ENCODE results near the gene PRMT3. TPM values are rescaled to one million over a fixed set of nuclear protein-coding genes. Genes with fewer than 3 reads are reported as not detected.
"Not testable (repeated sequence)": the region's sequence is repeated elsewhere in the genome, so short reads cannot be mapped to it uniquely, and the experiment has no call there.

The PRMT3 gene
- total and polyA plus RNA-seq, 2 donors = 9.4 to 25.5 TPM

DNA sequence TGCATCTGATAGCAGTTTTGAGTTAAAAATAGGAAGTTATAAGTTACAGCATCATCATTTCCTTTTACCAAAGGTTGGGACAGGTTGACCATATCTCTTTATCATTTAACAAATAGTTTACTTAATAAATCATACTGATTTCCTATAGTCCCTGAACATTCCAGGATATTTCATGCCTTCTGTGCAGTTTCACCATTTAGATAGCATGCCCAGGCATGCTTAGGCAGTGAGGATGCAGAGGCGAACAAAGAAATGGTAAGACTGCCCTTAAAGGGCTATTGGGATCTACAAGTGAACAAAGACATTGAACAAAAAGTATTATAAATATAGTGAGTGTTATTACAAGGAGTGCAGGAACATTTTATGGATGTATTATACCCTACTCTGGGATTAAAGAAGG is 96.4 kb downstream of the PRMT3 start:
- H3K4me3 ChIP-seq (ENCODE audit: low read depth, low read length) = no peak overlapping the region
- H3K4me1 ChIP-seq (ENCODE audit: insufficient read depth) = no peaks in the 10 kb centered on the region
- no peaks in the 10 kb centered on the region for H3K36me3 ChIP-seq (ENCODE audit: insufficient read depth)
- DNase-seq (ENCODE audit: extremely low spot score) = no peak
- 93% methylated on average over 1 of the region's 1 CpG for WGBS
- H3K27ac ChIP-seq (ENCODE audit: low read depth) = no peak overlapping the region

DNA sequence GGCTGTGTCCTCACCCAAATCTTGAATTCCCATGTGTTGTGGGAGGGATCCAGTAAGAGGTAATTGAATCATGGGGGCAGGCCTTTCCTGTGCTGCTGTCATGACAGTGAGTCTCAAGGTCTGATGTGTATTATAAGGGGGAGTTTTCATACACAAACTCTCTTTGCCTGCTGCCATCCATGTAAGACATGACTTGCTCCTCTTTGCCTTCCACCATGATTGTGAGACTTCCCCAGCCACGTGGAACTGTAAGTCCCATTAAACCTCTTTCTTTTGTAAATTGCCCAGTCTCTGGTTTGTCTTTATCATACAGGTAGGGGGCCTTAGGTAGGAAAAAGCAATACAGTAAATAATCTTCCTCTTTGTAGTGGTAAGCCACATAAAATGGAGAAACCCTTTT is 96.9 kb downstream of the PRMT3 start:
- H3K27ac ChIP-seq (ENCODE audit: low read depth); H3K36me3 ChIP-seq (ENCODE audit: insufficient read depth); DNase-seq (ENCODE audit: extremely low spot score); H3K4me1 ChIP-seq (ENCODE audit: insufficient read depth); H3K4me3 ChIP-seq (ENCODE audit: low read depth, low read length): not testable (repeated sequence)
- WGBS = 86% methylated on average over 1 of the region's 1 CpG

DNA sequence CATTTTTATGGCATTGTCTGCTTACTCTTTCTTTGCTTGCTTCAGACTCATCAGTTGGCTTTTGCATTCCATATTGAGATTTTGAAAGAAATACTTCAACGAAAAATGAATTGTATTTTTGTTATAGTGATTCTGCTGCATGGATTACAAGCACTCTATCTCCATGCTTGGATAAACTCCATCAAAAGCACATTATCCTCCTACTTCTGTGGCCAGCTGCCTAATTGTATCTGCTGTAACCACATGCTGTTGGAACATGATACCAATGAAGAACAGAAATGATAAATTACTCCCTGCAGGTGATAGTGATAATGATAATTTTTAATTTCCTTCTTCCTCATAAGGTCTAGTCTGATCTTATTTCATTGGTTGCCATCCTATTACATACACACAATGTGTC is 100.8 kb downstream of the PRMT3 start:
- Histone ChIP-seq H3K4me3 (ENCODE audit: low read depth, low read length) (no peak overlapping the region), H3K4me1 (ENCODE audit: insufficient read depth) (no peaks in the 10 kb centered on the region), H3K36me3 (ENCODE audit: insufficient read depth) (no peaks in the 10 kb centered on the region), H3K27ac (ENCODE audit: low read depth) (no peak overlapping the region)
- no peak for DNase-seq (ENCODE audit: extremely low spot score)
- 46% methylated on average over 1 of the region's 1 CpG for WGBS

DNA sequence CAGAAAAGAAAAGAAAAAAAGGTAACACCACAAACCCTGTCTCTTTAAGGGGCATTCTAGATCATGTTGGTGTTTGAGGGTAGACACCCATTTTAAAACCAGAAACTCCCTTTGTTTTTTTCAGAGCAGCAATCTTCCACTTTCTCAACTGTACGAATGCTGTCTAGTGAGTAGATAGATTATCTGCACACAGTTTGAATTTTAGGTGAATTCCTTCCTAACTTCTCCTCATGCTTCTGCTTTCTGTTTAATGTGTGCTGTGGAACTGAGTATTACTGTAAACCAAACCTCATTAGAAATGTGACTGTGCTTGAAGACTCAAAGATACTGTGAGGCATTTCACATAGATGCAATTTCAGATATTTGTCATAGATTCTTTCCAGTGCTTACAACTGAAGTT is 102.4 kb downstream of the PRMT3 start:
- no peaks in the 10 kb centered on the region for H3K4me1 ChIP-seq (ENCODE audit: insufficient read depth)
- no peak overlapping the region for H3K27ac ChIP-seq (ENCODE audit: low read depth)
- no peak for DNase-seq (ENCODE audit: extremely low spot score)
- H3K36me3 ChIP-seq (ENCODE audit: insufficient read depth) = no peaks in the 10 kb centered on the region
- 92% methylated on average over 1 of the region's 1 CpG for WGBS
- H3K4me3 ChIP-seq (ENCODE audit: low read depth, low read length) = no peak overlapping the region

DNA sequence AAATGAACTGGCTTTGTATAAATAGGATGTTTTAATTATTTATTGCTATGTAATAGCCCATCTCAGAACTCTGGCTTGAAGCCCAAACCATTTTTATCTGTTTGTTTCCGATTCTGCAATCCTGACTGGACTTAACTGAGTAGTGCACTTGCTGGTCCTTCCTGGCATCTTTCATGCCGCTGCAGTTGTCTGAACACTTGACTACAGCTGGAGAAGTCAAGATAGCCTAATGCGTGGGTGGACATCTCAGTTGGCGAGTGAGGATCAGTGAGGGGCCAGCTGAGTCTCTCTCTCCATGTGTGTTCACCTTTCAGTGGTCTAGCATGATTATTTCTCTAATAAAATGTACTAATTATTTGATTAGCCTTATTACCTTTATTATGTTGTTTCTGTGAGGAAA is 105.8 kb downstream of the PRMT3 start:
- Histone ChIP-seq H3K36me3 (ENCODE audit: insufficient read depth) (peaks cover 4% of the 10 kb centered on the region), H3K4me1 (ENCODE audit: insufficient read depth) (no peaks in the 10 kb centered on the region), H3K27ac (ENCODE audit: low read depth) (no peak overlapping the region), H3K4me3 (ENCODE audit: low read depth, low read length) (no peak overlapping the region)
- no peak for DNase-seq (ENCODE audit: extremely low spot score)
- 69% methylated on average over 4 of the region's 4 CpGs for WGBS

DNA sequence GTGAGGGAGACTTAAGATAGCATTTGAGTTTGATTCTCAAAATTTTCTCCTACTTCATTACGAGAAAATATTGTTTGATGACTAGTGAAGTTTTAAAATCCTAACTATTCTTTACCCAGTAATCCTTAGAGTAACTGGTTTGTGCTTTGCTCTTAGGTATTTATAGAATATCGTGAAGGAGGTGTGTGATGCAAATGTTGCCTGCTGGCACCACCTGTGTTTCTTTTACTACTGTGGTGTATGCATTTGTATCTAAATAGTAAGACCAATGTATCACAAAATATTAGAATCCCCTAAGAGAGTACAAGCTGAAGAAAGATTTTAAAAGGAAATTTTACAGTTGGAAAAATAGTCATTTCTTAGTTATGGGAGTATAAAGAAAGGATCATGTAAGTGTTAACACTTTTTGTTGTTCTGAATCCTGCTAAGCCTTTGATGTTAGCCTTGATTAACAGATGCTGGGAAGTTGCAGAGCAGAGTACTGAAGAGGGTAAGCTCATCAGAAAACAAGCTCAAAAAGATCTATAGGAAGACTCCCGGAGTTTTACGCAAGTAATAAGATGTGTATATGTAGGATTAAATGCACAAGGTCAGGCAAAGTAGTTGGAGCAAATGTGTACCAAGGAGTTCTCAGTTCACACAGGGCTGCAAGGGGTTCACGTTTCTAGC is 109.7 kb downstream of the PRMT3 start:
- Histone ChIP-seq H3K4me3 (ENCODE audit: low read depth, low read length) (no peak overlapping the region), H3K4me1 (ENCODE audit: insufficient read depth) (no peaks in the 10 kb centered on the region), H3K36me3 (ENCODE audit: insufficient read depth) (peaks cover 4% of the 10 kb centered on the region), H3K27ac (ENCODE audit: low read depth) (no peak overlapping the region)
- DNase-seq (ENCODE audit: extremely low spot score) = no peak
- 79% methylated on average over 5 of the region's 5 CpGs for WGBS

DNA sequence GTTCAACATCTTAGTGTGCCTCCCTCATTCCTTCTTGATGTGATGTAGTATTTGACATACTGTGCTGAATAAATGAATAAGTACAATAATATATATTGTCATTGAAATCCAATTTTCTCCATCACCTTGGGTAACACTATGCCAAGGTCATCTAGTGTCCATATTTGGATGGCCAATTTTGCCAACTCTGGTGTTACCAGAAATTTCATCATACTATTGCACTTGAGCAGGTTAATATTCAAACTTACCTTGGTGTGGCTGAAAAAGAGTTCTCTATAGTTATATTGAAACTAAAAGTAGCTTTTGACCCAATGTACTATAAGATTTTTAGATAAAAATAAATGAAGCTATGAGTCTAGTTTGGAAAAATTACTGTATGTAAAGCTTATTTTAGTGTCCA is 113.7 kb downstream of the PRMT3 start:
- Histone ChIP-seq H3K27ac (ENCODE audit: low read depth) (no peak overlapping the region), H3K36me3 (ENCODE audit: insufficient read depth) (peaks cover 1% of the 10 kb centered on the region), H3K4me1 (ENCODE audit: insufficient read depth) (no peaks in the 10 kb centered on the region), H3K4me3 (ENCODE audit: low read depth, low read length) (no peak overlapping the region)
- DNase-seq (ENCODE audit: extremely low spot score) = no peak

DNA sequence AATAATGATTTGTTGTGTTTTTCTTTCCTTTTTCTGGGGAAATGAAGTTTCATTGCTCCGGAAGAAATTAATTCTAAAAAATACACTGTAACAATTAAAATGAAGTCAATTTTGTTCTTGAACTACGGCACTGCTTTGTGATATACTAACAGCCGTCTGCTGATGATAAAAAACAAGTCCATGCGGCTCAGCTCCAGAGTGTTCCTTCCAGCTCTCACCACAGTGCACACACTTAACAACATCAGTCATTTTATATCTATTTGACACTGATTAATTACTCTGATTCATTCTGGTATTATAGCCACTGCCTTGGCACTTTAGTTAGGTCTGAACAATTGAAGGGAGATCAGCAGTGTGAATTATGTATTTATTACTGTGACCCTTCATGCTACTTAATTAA is 114.5 kb downstream of the PRMT3 start:
- no peak overlapping the region for H3K4me3 ChIP-seq (ENCODE audit: low read depth, low read length)
- no peak overlapping the region for H3K27ac ChIP-seq (ENCODE audit: low read depth)
- no peaks in the 10 kb centered on the region for H3K36me3 ChIP-seq (ENCODE audit: insufficient read depth)
- WGBS = 87% methylated on average over 4 of the region's 4 CpGs
- DNase-seq (ENCODE audit: extremely low spot score) = no peak
- no peaks in the 10 kb centered on the region for H3K4me1 ChIP-seq (ENCODE audit: insufficient read depth)

DNA sequence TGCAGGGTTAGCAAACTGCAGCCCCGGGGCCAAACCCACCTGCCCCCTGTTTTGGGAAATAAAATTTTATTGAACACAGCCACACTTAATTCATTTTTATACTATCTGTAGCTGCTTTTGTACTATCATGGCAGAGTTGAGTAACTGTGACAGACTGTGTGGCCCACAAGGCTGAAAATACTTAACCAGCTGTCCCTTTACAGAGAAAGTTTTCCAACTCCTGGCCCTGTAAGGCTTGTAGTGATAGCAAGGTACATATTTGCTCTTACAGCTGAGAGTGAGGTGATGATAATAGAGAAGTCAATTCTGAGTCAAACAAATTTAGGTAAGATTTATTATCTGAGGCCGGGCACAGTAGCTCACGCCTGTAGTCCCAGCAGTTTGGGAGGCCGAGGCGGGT is 124.5 kb downstream of the PRMT3 start:
- Histone ChIP-seq H3K27ac (ENCODE audit: low read depth) (no peak overlapping the region), H3K36me3 (ENCODE audit: insufficient read depth) (peaks cover 6% of the 10 kb centered on the region), H3K4me3 (ENCODE audit: low read depth, low read length) (no peak overlapping the region), H3K4me1 (ENCODE audit: insufficient read depth) (no peaks in the 10 kb centered on the region)
- 84% methylated on average over 5 of the region's 5 CpGs for WGBS
- no peak for DNase-seq (ENCODE audit: extremely low spot score)

DNA sequence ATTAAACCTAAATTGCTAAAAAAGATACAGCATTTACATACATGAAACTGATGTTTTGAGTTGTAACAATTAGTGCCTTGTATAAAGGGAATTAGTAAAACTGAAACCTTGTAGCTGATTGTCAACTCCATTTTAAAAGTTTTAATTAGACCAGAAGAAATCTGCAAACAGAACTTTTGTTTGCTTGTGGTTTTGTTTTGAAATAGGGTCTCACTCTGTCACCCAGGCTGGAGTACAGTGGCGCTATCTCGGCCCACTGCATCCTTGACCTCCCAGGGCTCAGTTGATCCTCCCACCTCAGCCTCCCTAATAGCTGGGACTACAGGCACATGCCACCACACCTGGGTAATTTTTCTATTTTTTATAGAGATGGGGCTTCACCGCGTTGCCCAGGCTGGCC is 125.4 kb downstream of the PRMT3 start:
- WGBS = 96% methylated on average over 4 of the region's 4 CpGs
- Histone ChIP-seq H3K4me1 (ENCODE audit: insufficient read depth) (no peaks in the 10 kb centered on the region), H3K4me3 (ENCODE audit: low read depth, low read length) (no peak overlapping the region), H3K36me3 (ENCODE audit: insufficient read depth) (peaks cover 6% of the 10 kb centered on the region), H3K27ac (ENCODE audit: low read depth) (no peak overlapping the region)
- DNase-seq (ENCODE audit: extremely low spot score) = no peak

DNA sequence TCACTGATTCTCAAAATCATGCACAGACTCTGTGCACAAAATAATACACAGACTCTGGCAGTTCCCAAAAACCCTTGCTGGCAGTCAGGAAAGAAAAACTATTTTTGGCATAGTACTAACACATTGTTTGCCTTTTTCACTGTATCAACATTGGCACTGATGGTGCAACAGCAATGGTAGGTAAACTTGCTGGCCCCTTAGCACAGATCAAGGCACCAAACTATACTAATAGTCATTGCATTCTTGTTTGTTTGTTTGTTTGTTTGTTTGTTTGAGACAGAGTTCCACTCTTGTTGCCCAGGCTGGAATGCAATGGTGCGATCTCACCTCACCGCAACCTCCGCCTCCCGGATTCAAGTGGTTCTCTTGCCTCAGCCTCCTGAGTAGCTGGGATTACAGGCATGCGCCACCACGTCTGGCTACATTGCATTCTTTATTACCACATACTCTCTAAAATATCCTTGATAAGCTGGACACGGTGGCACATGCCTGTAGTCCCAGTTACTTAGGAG is 130.9 kb downstream of the PRMT3 start:
- Histone ChIP-seq H3K4me3 (ENCODE audit: low read depth, low read length) (no peak overlapping the region), H3K27ac (ENCODE audit: low read depth) (no peak overlapping the region), H3K4me1 (ENCODE audit: insufficient read depth) (no peaks in the 10 kb centered on the region), H3K36me3 (ENCODE audit: insufficient read depth) (no peaks in the 10 kb centered on the region)
- WGBS = 86% methylated on average over 7 of the region's 7 CpGs
- DNase-seq (ENCODE audit: extremely low spot score) = no peak

DNA sequence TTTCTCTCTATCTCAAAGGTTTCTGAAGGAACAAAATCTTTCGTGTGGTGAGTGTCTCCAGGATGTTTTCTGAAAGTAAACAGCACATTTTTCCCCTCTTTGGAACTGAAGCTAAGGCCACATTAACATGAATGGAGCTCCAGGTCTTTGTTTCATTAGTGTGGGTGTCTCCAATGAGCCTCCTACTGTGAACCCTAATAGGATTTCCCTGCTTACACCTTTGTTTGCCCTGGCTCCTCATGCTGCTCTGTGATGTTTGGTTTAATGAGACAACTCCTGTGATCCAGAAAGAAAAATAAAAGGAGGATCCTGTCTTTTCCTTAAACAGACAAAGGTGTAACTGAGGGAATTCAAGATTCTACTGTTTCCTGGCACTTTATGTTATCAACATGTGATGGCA is 135.0 kb downstream of the PRMT3 start:
- WGBS = 5% methylated on average over 1 of the region's 1 CpG
- Histone ChIP-seq H3K27ac (ENCODE audit: low read depth) (no peak overlapping the region), H3K36me3 (ENCODE audit: insufficient read depth) (no peaks in the 10 kb centered on the region), H3K4me1 (ENCODE audit: insufficient read depth) (no peaks in the 10 kb centered on the region), H3K4me3 (ENCODE audit: low read depth, low read length) (no peak overlapping the region)
- no peak for DNase-seq (ENCODE audit: extremely low spot score)

DNA sequence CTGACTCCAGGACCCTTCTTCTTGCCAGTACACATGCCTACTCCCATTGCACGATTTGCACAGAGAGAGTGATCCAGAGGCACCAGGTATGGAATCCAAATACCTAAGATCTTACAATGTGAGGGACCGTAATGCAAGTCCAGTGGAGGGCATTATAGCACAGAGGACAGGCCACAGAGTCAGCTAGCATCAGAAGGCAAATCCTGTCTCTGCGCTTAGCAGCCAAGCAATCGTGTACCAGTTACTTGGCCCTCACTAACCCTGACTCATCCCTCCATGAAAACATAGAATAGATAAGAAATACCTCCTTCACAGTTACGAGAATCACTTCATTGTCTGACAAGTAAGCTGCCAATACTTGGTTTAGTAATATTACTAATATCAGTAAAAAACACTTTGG is 142.2 kb downstream of the PRMT3 start:
- H3K27ac ChIP-seq (ENCODE audit: low read depth) = no peak overlapping the region
- no peak for DNase-seq (ENCODE audit: extremely low spot score)
- no peaks in the 10 kb centered on the region for H3K36me3 ChIP-seq (ENCODE audit: insufficient read depth)
- 70% methylated on average over 5 of the region's 5 CpGs for WGBS
- no peak overlapping the region for H3K4me3 ChIP-seq (ENCODE audit: low read depth, low read length)
- H3K4me1 ChIP-seq (ENCODE audit: insufficient read depth) = no peaks in the 10 kb centered on the region

DNA sequence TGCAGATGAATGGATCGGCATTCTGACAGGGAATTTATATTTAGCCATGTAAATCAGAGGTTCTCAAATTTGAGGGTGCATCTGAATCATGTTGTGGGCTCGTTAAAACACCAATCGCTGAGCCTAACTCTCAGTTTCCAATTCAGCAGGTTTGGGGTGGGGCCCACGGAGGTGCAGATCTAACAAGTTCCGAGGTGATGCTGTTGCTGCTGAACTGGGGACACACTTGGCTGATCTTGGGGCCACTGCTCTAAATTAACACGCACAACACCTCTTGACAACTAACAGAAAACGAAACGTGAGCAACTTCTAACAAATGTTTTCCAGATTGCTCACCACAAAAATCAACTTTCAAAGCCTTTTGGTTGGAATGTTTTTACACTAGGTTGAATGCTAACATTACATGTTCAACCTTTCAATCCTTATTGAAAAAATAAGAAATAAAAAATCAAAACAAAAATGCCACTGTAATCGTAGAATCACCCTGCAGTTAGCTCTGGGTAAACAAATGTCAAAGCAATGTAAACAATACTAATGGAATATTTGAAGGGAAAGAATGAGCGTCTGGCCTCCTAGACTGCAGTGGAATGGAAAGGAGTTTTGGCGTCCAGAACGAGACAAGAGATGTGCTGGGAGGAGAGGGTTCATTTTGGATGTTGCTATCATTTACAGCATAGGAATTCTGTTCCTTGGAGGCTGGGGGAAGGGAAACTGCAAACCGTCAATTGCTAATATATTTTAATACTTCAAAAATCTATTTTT is 143.6 kb downstream of the PRMT3 start:
- H3K4me3 ChIP-seq (ENCODE audit: low read depth, low read length) = no peak overlapping the region
- no peaks in the 10 kb centered on the region for H3K4me1 ChIP-seq (ENCODE audit: insufficient read depth)
- no peak for DNase-seq (ENCODE audit: extremely low spot score)
- H3K27ac ChIP-seq (ENCODE audit: low read depth) = no peak overlapping the region
- 42% methylated on average over 13 of the region's 13 CpGs for WGBS
- H3K36me3 ChIP-seq (ENCODE audit: insufficient read depth) = no peaks in the 10 kb centered on the region

Data from urinary bladder (tissue), 4 donors.